GM19239 (cell line): Measurements from ENCODE around the gene RAB3GAP1.

ENCODE experiments used
- DNase-seq: peaks from one replicate; pipeline ENCODE4 v3.0.0; 2011; ENCODE audit warnings: low spot score; ENCODE audit not compliant: insufficient read length
- FAIRE-seq: peaks from 2 replicates; lab custom pipeline; 2011; peaks lifted over from hg19 to GRCh38; lab: Jason Lieb, UNC

Gene RAB3GAP1

DNA sequence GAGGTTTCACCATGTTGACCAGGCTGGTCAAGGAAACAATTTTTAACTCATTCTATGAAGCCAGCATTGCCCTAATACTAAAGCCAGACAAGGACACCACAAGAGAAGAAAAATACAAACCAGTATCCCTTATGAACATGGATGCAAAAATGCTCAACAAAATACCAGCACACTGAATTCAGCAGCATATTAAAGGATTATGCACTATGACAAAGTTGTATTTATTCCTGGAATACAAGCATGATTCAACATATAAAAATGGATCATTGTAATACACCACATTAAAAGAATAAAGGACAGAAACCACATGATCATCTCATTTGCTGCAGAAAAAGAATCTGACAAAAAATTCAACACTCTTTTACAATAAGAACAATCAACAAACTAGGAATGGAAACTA is 138.7 kb downstream of the RAB3GAP1 start:
- DNase-seq (no peak), FAIRE-seq (no peak)

DNA sequence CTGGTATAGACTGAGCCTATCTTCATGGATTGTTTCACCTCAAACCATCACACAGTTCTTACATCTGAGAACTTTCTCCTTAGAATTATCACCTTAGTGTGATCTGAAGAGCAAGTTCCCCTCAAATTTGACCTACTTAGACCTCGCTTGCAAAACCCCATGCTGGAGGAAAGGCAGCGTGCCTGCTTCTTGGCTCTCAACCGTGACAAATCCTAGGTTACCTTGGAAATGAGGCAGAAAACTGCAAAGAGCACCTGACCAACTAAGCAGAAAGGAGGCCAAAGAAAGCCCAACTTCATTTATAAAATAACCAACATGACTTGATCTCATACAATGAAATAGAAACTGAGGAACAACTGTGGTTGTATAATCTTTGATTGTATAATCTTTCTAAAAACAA is 146.4 kb downstream of the RAB3GAP1 start:
- FAIRE-seq, result no peak
- DNase-seq, result no peak

DNA sequence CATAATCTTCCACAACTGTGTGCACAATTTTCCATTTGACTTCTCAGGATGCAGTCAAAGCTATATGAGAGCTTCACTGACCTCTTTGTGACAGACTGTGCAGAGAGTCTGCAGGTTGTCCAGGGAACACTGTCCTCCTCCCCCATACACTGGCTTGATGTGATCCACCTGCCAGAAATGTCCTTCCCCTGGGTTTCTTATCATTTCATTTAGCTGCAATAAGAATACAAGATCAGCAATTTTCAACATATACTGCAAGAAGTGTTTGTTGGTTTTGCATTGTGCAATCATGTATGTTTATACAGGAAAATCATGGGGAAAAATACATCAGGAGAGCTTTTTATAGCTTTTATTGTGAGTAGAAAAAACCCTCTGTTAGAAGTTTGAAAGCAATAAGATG is 150.7 kb downstream of the RAB3GAP1 start:
- no peak for FAIRE-seq
- DNase-seq, result no peak

DNA sequence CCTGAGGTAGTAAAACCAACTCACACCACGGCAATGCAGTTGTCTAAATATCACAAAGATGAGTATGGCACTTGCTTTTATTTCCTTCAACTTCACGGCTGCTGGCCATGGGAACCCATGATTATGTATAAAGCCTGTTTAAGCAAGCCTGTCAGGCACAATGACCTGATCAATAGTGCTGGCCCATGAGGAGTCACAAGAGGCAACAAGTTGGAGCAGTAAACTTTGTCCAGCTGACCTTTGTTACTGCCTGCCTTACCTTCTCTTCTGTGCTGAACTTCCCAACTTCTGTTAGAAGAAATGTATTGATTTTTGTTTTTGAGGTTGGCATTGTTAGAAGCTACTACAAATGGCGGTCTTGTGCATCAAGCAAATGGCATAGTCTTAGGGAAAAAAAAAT is 151.9 kb downstream of the RAB3GAP1 start:
- FAIRE-seq, result peak; percentile 18
- DNase-seq, result no peak

DNA sequence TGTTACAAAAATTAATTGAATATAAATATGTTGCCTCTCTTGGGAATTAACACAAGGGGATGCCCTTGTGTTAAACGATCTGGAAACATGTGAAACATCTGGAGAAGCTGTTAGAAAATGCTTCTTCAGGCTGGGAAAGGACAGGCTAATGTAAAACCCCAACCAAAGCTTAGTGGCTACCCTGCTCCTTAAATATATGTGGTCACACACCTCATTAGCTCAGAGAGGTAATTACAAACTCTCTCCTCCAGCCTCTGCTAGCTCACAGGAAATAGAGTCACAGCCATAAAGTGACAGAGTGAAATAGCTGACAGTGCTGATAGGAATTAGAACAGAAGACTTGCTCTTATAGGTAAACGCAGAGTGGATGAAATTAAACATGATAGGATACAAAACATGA is 155.9 kb downstream of the RAB3GAP1 start:
- no peak for DNase-seq
- FAIRE-seq, result no peak

DNA sequence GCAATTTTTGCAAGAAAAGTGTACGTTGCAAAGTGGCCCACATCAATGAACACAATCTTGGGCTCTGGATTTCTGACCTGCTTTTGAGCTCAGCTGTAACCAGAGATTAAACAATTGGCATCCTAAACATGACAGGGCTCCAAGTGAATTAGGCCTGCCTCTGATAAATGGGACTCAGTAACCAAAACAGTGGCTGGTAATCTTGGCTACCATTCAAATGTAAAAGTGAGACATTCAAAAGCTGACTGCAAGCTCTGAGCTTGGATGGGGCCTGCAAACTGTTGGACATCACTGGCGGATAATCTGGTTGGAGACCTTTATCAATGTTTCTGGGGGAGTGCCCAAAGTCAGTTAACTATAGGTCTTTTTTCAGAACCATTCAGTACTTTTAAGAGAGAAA is 160.7 kb downstream of the RAB3GAP1 start:
- DNase-seq (no peak), FAIRE-seq (no peak)

DNA sequence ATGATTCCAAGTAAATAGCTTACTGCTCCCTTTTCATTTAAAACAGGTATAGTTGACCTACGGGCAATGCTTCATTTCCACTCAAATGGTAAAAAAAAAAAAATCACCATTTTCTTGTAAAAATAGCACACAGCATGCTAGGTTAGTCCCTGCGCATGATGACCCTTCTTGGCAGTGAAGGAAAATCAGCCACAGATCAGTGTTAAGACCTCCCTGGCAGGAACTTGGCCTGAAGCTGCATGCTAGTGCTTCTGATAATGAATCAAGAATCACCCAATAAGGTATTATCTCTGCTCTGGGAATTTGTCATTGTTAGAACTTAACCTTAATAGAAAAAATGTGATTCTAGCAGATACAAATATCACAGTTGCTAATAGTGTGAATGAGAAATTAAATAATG is 166.3 kb downstream of the RAB3GAP1 start:
- no peak for FAIRE-seq
- DNase-seq, result no peak

DNA sequence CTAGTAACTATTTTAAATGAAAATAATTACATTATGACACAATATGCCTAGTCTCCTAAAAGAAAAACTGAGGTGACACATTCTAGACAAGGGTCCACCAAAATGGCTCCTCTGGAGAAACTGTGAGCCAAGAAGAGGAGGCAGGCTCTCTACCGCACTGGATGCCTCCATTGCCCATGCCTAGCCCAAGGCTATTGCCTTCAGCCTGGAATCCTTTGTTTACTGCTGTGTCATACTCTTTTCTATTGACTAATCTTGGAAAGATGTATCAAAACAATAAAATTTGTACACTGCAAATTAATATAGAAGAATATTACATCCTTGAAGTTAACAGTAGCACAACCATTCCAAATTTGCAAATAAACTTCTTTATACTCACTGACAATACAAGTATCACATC is 167.1 kb downstream of the RAB3GAP1 start:
- DNase-seq (no peak), FAIRE-seq (no peak)
